CD4-positive, alpha-beta T cell treated with Interferon alpha-2 for 1 hour (primary cell): ENCODE data around the gene PWWP2B.

ENCODE experiments used
- DNase-seq, 2 donors: peaks; one replicate each; pipeline ENCODE4 v3.0.0-alpha.2; 2020 to 2022

PWWP2B gene

GRCh38 chr10:132461103-132461682, 64.2 kb downstream of the PWWP2B start:
- DNase-seq, result no peak

DNA sequence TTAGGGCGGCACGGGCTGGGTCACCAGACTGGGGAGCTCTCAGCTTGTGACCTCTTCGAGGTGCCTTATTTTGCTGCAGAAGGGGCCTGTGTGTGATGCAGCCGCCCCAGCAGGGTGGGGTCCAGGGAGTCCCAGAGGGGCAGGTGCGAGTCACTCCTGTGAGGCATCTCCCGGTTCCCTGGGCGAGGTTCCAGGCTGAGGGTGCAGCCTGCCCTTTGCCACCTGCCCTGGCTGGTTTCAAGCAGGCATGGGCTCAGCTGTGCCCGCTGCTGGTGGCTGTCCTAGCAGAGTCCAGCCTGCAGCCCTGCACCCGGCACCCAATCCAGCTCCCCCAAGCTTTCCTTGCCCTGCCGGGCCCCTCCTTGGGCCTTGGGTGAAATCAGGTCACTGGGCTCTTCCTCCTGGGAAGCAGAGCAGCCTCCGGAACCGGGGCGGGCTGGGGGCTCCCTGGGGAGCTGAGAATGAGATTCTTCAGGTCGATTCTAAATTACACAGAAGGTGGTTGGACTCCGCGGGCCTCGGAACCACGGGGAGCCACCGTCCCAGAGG, 64.8 kb downstream of the PWWP2B start:
- DNase-seq, result no peak

- DNase-seq, result no peak
Observed at GRCh38 chr10:132462463-132463332, 65.7 kb downstream of the PWWP2B start.

GRCh38 chr10:132463333-132464255, 66.6 kb downstream of the PWWP2B start:
- DNase-seq, result no peak

DNA sequence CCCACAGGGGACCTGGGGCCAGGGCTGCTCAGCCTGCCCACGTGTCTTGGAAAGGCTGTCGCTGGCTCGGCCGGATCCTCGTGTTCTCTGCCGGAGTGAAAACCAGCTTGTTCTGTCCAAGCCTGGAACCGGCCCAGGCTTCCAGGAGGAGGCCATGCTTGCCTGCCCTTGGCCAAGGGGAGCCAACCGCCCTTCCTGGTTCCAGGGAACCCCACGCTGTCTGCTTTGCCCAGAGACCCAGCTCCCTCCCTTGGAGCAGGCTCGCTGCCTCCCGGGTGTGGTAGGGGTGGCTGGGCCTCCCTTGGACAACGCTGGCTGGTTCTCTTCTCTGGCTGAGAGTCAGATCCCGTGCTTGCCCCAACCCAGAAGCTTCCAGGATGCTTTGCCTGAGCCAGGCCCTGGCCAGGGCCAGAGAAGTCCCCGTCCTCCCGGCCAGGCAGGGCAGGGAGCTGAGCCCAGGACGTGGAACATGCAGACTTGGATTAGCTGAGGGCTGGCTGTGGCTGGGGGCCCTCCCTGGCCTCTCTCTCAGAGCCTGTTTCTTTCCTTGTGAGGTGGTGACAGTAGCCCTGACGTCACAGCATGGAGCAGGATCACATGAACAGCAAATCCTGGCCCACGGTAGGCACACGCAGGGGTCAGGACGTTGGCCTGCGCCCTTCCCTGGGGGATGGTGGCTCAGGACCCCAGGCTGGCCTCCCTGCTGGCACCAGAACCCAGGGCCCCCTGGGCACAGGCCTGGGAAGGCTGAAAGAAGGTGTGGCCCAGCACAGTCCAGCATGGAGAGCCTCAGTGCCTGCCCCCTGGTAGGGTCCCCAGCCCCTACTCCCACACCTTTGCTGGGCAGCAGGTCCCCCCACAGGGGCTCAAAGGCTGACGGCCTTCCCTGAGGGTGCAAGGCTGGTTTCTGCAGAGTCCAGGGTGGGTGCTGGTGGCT, 67.5 kb downstream of the PWWP2B start:
- DNase-seq, result no peak

- no peak for DNase-seq
Observed at GRCh38 chr10:132465193-132465888, 68.3 kb downstream of the PWWP2B start.

DNA sequence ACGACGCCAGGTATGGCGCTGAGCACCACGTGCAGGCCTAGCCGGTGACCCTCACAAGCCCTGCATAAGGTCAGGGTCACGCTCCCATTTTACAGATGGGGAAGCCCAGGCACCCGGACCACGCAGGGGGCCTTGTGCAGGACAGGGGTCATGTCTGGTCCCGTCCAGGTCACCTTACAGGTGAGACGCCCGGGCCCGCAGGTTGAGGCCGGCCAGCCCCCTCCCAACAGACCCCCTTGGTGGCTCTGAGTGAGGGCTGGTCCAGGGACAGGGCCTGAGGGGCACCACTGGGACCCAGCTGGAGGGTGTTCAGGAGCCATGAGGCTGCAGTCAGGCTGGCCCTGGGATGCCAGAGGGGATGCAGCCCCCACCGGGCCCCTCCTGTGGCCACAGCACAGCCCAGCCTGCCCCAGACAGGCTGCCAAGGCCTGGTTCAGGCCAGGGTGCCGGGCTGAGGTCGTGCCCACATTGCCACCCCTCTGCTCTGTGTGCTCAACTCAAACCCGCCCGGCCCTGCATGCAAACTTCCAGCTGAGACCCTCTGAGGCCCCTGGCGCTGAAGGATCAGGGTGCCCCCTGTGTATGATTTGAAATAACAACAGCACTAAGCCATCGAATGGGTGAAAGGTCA, 69.0 kb downstream of the PWWP2B start:
- no peak for DNase-seq

DNA sequence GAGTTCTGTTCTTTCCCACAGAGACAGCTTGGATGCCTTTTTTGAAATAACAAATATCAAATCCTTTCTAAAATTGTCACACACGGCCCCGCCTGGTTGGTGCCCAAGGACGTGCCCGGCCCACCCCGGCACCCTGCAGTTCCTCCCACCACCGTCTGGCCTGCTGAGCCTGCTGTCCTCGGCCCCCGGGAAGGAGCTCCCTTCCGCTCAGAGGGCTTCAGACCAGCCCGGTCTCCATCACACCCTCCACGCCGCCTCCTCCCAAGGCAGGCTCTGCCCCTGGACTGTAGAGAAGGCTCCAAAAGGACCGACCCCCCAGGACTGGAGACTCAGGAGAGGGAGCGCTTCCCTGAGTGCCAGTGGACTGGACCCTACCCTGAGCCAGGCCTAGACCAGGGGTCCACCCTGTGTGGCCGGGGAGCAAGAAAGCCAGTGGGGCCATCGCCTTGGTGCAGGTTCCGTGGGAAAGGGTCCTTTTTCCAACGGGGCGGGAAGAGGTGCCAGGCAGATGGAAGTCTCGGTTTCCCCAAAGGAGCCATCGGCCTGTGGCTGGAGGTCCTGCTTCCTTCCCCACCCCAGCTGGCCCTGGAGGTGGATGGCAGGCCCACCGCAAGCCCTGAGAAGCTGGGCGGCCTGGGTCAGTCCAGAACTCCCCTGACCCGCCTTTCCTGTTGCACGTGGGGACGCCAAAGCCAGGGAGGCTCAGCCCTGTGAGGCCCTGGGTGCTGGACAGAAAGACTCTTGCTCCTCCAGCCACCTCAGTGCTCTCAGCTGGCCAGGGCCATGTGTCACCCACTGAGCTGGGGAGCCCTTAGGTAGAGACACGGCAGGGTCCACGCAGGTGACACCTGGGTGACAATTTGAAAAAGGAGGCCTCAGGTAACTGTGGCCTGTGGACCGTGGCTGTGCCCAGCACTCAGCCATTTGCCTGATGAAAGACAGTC, 69.8 kb downstream of the PWWP2B start:
- no peak for DNase-seq
